ENCODE results near the gene LIPI.

LIPI gene

DNA sequence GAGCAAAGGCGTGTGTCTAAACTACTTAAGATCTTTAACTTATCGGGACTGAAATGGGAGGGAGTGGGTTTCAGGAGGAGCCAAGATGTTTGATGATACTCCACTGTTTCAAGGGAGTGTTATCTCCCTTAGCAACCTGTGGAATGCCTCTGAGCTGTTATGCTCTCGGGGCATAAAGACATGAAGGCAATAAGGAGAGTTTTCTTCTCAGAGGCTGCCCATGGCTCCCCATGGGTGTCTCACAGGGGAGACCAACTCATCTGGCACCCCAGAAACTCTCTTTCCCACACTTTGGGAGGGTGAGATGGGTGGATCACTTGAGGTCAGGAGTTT lies 130.0 kb downstream of the LIPI start:
- no peak overlapping the region for H3K4me3 ChIP-seq (ENCODE audit: low read length)
- no peak overlapping the region for H3K27ac ChIP-seq (ENCODE audit: low read depth, low read length)
- no peaks in the 10 kb centered on the region for H3K4me1 ChIP-seq (ENCODE audit: control insufficient read depth, insufficient read depth, low read length)
- no peak overlapping the region for H3K9ac ChIP-seq (ENCODE audit: low read length)
- H3K27me3 ChIP-seq (ENCODE audit: control insufficient read depth, insufficient read depth, low read length) = no peaks in the 10 kb centered on the region
- H3K36me3 ChIP-seq (ENCODE audit: control insufficient read depth, insufficient read depth, low read length) = no peaks in the 10 kb centered on the region

- no peak overlapping the region for H3K9ac ChIP-seq (ENCODE audit: low read length)
- H3K27me3 ChIP-seq (ENCODE audit: control insufficient read depth, insufficient read depth, low read length) = no peaks in the 10 kb centered on the region
- no peaks in the 10 kb centered on the region for H3K4me1 ChIP-seq (ENCODE audit: control insufficient read depth, insufficient read depth, low read length)
- H3K27ac ChIP-seq (ENCODE audit: low read depth, low read length) = no peak overlapping the region
- H3K4me3 ChIP-seq (ENCODE audit: low read length) = no peak overlapping the region
- no peaks in the 10 kb centered on the region for H3K36me3 ChIP-seq (ENCODE audit: control insufficient read depth, insufficient read depth, low read length)
These were observed 130.6 kb downstream of the LIPI start for GRCh38 chr21:14080040-14080763.

DNA sequence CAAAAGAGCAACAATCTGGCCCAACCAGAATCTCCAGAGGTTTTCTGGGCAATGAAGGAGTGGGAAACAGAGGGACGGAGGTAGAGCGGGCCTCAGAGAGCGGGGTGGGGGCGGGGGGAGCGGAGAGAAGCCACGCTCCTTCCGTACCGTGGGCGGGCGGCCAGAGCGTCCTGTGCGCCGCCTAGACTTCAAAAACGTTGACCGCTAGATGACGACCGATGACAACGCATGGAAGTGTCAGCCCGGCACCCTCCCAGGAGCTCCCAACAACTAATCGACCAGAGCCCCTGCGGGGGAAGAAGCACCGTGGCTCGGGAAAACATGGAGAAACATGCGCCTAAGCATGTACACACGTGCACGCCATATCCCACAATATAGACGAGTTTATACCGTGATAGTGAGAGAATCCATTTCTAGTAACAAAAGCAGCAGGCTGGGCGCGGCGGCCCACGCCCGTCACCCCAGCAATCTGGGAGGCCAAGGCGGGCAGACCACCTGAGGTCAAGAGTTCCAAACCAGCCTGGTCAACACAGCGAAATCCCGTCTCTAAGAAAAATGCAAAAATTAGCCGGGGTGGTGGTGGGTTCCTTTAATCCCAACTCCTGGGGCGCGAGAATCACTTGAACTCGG lies 131.9 kb downstream of the LIPI start:
- Histone ChIP-seq H3K9ac (ENCODE audit: low read length) (no peak overlapping the region), H3K27ac (ENCODE audit: low read depth, low read length) (no peak overlapping the region), H3K4me3 (ENCODE audit: low read length) (no peak overlapping the region), H3K36me3 (ENCODE audit: control insufficient read depth, insufficient read depth, low read length) (no peaks in the 10 kb centered on the region), H3K27me3 (ENCODE audit: control insufficient read depth, insufficient read depth, low read length) (no peaks in the 10 kb centered on the region), H3K4me1 (ENCODE audit: control insufficient read depth, insufficient read depth, low read length) (no peaks in the 10 kb centered on the region)

GRCh38 chr21:14076143-14076806 lies 134.5 kb downstream of the LIPI start:
- no peak overlapping the region for H3K9ac ChIP-seq (ENCODE audit: low read length)
- no peaks in the 10 kb centered on the region for H3K36me3 ChIP-seq (ENCODE audit: control insufficient read depth, insufficient read depth, low read length)
- H3K27me3 ChIP-seq (ENCODE audit: control insufficient read depth, insufficient read depth, low read length) = no peaks in the 10 kb centered on the region
- H3K4me3 ChIP-seq (ENCODE audit: low read length) = no peak overlapping the region
- H3K4me1 ChIP-seq (ENCODE audit: control insufficient read depth, insufficient read depth, low read length) = no peaks in the 10 kb centered on the region
- H3K27ac ChIP-seq (ENCODE audit: low read depth, low read length) = no peak overlapping the region

DNA sequence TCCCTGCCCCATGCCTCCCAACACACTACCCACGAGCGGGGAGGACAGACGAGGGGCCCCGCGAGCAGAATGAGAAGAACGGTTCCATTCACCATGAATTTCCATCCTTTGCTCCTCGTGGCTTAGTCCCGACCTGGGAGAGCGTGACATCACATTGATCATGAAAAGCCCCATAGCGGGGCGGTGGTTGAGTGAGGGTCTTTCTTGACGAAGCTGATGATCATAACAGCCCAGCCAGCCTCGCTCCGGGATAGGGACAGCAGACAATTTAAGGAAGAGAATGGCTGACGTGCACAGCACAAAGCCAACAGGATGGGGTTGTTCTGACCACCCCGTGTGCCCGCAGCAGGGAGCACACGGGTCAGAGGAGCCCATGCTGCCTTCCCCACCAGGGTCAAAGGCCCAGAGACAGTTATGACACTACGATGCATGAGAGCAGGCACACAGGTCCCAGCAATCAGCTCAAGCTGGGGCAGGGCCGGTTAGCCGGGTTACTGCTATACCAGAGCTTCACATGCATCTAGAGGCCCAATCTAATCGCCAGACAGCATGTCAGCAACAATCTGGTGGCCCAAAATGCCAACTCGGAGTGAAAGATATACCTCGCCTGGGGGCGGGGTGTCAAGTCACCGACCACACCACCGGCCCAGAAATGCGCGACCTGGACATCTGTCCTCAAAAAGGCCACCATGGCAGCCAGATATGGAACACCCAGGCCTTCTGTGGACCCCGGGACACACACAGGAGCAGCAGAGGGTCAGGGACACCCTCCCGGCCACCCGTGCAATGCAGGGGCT lies 135.2 kb downstream of the LIPI start:
- no peaks in the 10 kb centered on the region for H3K27me3 ChIP-seq (ENCODE audit: control insufficient read depth, insufficient read depth, low read length)
- H3K36me3 ChIP-seq (ENCODE audit: control insufficient read depth, insufficient read depth, low read length) = no peaks in the 10 kb centered on the region
- no peaks in the 10 kb centered on the region for H3K4me1 ChIP-seq (ENCODE audit: control insufficient read depth, insufficient read depth, low read length)
- H3K27ac ChIP-seq (ENCODE audit: low read depth, low read length) = no peak overlapping the region
- no peak overlapping the region for H3K4me3 ChIP-seq (ENCODE audit: low read length)
- H3K9ac ChIP-seq (ENCODE audit: low read length) = no peak overlapping the region

GRCh38 chr21:14074177-14074576 lies 136.6 kb downstream of the LIPI start:
- Histone ChIP-seq H3K4me3 (ENCODE audit: low read length) (no peak overlapping the region), H3K27ac (ENCODE audit: low read depth, low read length) (no peak overlapping the region), H3K36me3 (ENCODE audit: control insufficient read depth, insufficient read depth, low read length) (no peaks in the 10 kb centered on the region), H3K4me1 (ENCODE audit: control insufficient read depth, insufficient read depth, low read length) (no peaks in the 10 kb centered on the region), H3K27me3 (ENCODE audit: control insufficient read depth, insufficient read depth, low read length) (no peaks in the 10 kb centered on the region), H3K9ac (ENCODE audit: low read length) (no peak overlapping the region)

DNA sequence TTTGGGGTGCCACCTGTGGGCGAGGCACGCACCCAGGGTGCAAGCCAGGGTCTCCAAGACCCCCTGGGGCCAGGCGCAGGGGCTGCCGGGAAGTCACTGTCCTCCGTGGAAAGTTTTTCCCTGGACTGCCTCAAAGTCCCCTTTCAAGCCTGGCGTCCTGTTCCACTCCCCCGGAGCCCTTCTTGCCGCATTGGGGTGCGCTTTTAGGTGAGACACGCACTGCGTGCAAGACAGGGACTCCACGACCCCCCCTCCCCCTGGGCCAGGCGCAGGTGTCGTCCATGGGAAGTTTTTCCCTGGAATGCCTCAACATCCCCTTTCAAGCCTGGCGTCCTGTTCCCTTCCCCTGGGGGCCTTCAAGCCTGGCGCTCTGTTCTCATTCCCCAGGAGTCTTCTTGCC lies 137.1 kb downstream of the LIPI start:
- Histone ChIP-seq H3K36me3 (ENCODE audit: control insufficient read depth, insufficient read depth, low read length) (no peaks in the 10 kb centered on the region), H3K27ac (ENCODE audit: low read depth, low read length) (no peak overlapping the region), H3K27me3 (ENCODE audit: control insufficient read depth, insufficient read depth, low read length) (no peaks in the 10 kb centered on the region), H3K4me3 (ENCODE audit: low read length) (no peak overlapping the region), H3K4me1 (ENCODE audit: control insufficient read depth, insufficient read depth, low read length) (no peaks in the 10 kb centered on the region), H3K9ac (ENCODE audit: low read length) (no peak overlapping the region)

DNA sequence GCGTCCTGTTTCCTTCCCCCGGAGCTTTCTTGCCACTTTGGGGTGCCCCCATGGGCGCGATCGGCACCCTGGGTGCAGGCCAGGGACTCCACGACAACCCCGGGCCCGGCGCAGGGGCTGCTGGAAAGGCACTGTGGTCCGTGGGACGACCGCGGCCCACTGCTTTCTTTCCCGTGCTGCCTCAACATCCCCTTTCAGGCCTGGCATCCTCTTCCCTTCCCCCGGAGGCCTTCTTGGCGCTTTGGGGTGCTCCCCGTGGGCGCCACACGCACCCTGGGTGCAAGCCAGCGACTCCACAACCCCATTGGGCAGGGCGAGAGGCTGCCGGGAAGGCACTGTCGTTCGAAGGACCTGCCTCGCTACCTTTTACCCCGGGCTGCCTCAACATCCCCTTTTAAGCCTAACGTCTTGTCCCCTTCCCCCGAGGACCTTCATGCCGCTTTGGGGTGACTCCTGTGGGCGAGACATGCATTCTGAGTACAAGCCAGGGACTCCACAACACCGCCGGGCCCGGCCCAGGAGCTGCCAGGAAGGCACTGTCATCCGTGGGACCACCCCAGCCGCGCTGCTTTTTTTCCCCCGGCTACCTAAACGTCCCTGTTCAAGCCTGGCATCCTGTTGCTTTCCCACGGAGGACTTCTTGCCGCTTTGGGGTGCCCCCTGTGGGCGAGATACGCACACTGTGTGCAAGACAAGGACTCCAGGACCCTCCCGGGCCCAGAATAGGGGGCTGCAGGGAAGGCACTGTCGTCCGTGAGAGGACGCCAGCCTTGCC lies 137.8 kb downstream of the LIPI start:
- Histone ChIP-seq H3K27ac (ENCODE audit: low read depth, low read length) (no peak overlapping the region), H3K27me3 (ENCODE audit: control insufficient read depth, insufficient read depth, low read length) (no peaks in the 10 kb centered on the region), H3K4me3 (ENCODE audit: low read length) (no peak overlapping the region), H3K4me1 (ENCODE audit: control insufficient read depth, insufficient read depth, low read length) (no peaks in the 10 kb centered on the region), H3K9ac (ENCODE audit: low read length) (no peak overlapping the region), H3K36me3 (ENCODE audit: control insufficient read depth, insufficient read depth, low read length) (no peaks in the 10 kb centered on the region)

DNA sequence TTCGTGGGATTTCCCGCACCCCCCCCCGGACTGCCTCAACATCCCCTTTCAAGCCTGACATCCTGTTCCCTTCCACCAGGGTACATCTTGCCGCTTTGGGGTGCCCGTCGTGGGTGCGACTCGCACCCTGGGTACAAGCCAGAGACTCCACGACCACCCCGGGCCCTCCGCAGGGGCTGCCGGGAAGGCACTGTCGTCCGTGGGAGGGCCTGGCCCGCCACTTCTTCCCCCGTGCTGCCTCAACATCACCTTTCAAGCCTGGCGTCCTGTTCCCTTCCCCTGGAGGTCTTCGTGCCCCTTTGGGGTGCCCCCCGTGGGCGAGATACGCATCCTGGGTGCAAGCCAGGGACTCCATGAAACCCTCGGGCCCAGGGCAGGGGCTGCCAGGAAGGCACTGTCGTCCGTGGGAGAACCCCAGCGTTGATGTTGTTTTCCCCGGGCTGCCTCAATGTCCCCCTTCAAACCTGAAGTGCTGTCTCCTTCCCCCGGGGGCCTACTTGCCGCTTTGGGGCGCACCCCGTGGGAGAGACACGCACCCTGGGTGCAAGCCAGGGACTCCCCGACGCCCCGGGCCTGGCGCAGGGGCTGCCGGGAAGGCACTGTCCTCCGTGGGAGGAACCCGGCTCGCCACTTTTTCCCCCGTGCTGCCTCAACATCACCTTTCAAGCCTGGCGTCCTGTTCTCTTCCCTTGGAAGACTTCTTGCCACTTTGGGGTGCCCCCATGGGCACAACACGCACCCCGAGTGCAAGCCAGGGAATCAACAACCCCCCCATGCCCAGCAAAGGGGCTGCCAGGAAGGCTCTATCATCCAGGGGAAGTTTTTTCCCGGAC lies 138.6 kb downstream of the LIPI start:
- Histone ChIP-seq H3K36me3 (ENCODE audit: control insufficient read depth, insufficient read depth, low read length) (no peaks in the 10 kb centered on the region), H3K9ac (ENCODE audit: low read length) (no peak overlapping the region), H3K27ac (ENCODE audit: low read depth, low read length) (no peak overlapping the region), H3K4me3 (ENCODE audit: low read length) (no peak overlapping the region), H3K27me3 (ENCODE audit: control insufficient read depth, insufficient read depth, low read length) (no peaks in the 10 kb centered on the region), H3K4me1 (ENCODE audit: control insufficient read depth, insufficient read depth, low read length) (no peaks in the 10 kb centered on the region)

- Histone ChIP-seq H3K27me3 (ENCODE audit: control insufficient read depth, insufficient read depth, low read length) (no peaks in the 10 kb centered on the region), H3K4me1 (ENCODE audit: control insufficient read depth, insufficient read depth, low read length) (no peaks in the 10 kb centered on the region), H3K36me3 (ENCODE audit: control insufficient read depth, insufficient read depth, low read length) (no peaks in the 10 kb centered on the region), H3K27ac (ENCODE audit: low read depth, low read length) (no peak overlapping the region), H3K4me3 (ENCODE audit: low read length) (no peak overlapping the region), H3K9ac (ENCODE audit: low read length) (no peak overlapping the region)
These were observed 139.8 kb downstream of the LIPI start for GRCh38 chr21:14070968-14071367.

- Histone ChIP-seq H3K36me3 (ENCODE audit: control insufficient read depth, insufficient read depth, low read length) (no peaks in the 10 kb centered on the region), H3K4me3 (ENCODE audit: low read length) (no peak overlapping the region), H3K27me3 (ENCODE audit: control insufficient read depth, insufficient read depth, low read length) (no peaks in the 10 kb centered on the region), H3K9ac (ENCODE audit: low read length) (no peak overlapping the region), H3K27ac (ENCODE audit: low read depth, low read length) (no peak overlapping the region), H3K4me1 (ENCODE audit: control insufficient read depth, insufficient read depth, low read length) (no peaks in the 10 kb centered on the region)
These were observed 140.5 kb downstream of the LIPI start for GRCh38 chr21:14070049-14070893.
